Mesenchymal stem cell (in vitro differentiated cells and primary cell): ENCODE data around the gene CDC7.
A peak's percentile ranks its signal among the peaks of the same experiment; 100 is the strongest.

ENCODE experiments used
- DNase-seq: peaks from one replicate; pipeline ENCODE4 v3.0.0-alpha.2; 2013
- H2AFZ ChIP-seq: one replicate; pipeline ENCODE4 v1.6.1; 2013; ENCODE audit warnings: low read depth, mild to moderate bottlenecking, control low read depth, inconsistent platforms, low read length, moderate library complexity
- H2AK5ac ChIP-seq: 2 replicates; pipeline ENCODE4 v1.6.1; 2013; ENCODE audit warnings: low read length, moderate library complexity, mild to moderate bottlenecking, inconsistent platforms; ENCODE audit not compliant: severe bottlenecking
- H2BK120ac ChIP-seq: one replicate; pipeline ENCODE4 v1.6.1; 2013; ENCODE audit warnings: low read depth, mild to moderate bottlenecking, inconsistent platforms, low read length, moderate library complexity
- H2BK12ac ChIP-seq, 2 experiments: one replicate each; pipeline ENCODE4 v1.6.1; 2013; ENCODE audit warnings: inconsistent platforms in 2 of 2, low read length in 2 of 2, mild to moderate bottlenecking in 2 of 2, moderate library complexity in 2 of 2, control low read depth in 1 of 2
- H2BK15ac ChIP-seq: one replicate; pipeline ENCODE4 v1.6.1; 2013; ENCODE audit warnings: mild to moderate bottlenecking, low read depth, inconsistent platforms; ENCODE audit not compliant: poor library complexity, severe bottlenecking
- H2BK5ac ChIP-seq: 2 replicates; pipeline ENCODE4 v1.6.1; 2013; ENCODE audit warnings: low read depth, mild to moderate bottlenecking, low read length, control low read depth, inconsistent platforms; ENCODE audit not compliant: poor library complexity, severe bottlenecking
- H3K14ac ChIP-seq, 2 experiments: one replicate each; pipeline ENCODE4 v1.6.1; 2013; ENCODE audit warnings: inconsistent platforms in 2 of 2, low read length in 2 of 2, control low read depth in 1 of 2, mild to moderate bottlenecking in 1 of 2, moderate library complexity in 1 of 2
- H3K18ac ChIP-seq, 2 experiments: one replicate each; pipeline ENCODE4 v1.6.1; 2013; ENCODE audit warnings: inconsistent platforms in 2 of 2, low read length in 2 of 2, control low read depth in 1 of 2, low read depth in 1 of 2, mild to moderate bottlenecking in 1 of 2
- H3K23ac ChIP-seq, 2 experiments: one replicate each; pipeline ENCODE4 v1.6.1; 2013; ENCODE audit warnings: inconsistent platforms in 2 of 2, low read length in 2 of 2, mild to moderate bottlenecking in 2 of 2, moderate library complexity in 2 of 2, control low read depth in 1 of 2
- H3K27ac ChIP-seq: 2 replicates; pipeline ENCODE4 v1.5.1; 2013; ENCODE audit warnings: mild to moderate bottlenecking, moderate library complexity, low read length, control low read depth, inconsistent platforms; ENCODE audit not compliant: poor library complexity, severe bottlenecking
- H3K27me3 ChIP-seq, 2 experiments: 2 replicates each; pipeline versions ENCODE4 v1.6.1 to v1.7.0; 2013; ENCODE audit warnings: low read length in 2 of 2, mild to moderate bottlenecking in 2 of 2, moderate library complexity in 2 of 2, control low read depth in 1 of 2, inconsistent platforms in 1 of 2; ENCODE audit not compliant: control insufficient read depth in 1 of 2, insufficient read depth in 1 of 2
- H3K36me3 ChIP-seq, 2 experiments: 2 replicates each; pipeline versions ENCODE4 v1.6.1 to v1.7.0; 2013; ENCODE audit warnings: low read length in 2 of 2, control low read depth in 1 of 2, inconsistent platforms in 1 of 2, low read depth in 1 of 2, mild to moderate bottlenecking in 1 of 2; ENCODE audit not compliant: insufficient read depth in 2 of 2, control insufficient read depth in 1 of 2
- H3K4ac ChIP-seq, 2 experiments: one replicate each; pipeline ENCODE4 v1.6.1; 2013; ENCODE audit warnings: inconsistent platforms in 2 of 2, low read length in 2 of 2, mild to moderate bottlenecking in 2 of 2, moderate library complexity in 2 of 2, control low read depth in 1 of 2, low read depth in 1 of 2
- H3K4me1 ChIP-seq: 2 replicates; pipeline ENCODE4 v1.6.1; 2013; ENCODE audit warnings: low read depth, low read length, control low read depth; ENCODE audit not compliant: control insufficient read depth, insufficient read depth
- H3K4me2 ChIP-seq: 2 replicates; pipeline ENCODE4 v1.6.1; 2013; ENCODE audit warnings: low read length, mild to moderate bottlenecking, inconsistent platforms; ENCODE audit not compliant: poor library complexity, severe bottlenecking
- H3K4me3 ChIP-seq, 2 experiments: 2 replicates each; pipeline versions ENCODE4 v1.5.1 to v1.7.0; 2013; ENCODE audit warnings: low read length in 2 of 2, mild to moderate bottlenecking in 2 of 2, control low read depth in 1 of 2, low read depth in 1 of 2; ENCODE audit not compliant: insufficient read depth in 1 of 2
- H3K79me1 ChIP-seq: replicated peaks from 2 replicates; pipeline ENCODE4 v1.6.1; 2013; ENCODE audit warnings: mild to moderate bottlenecking, control low read depth, low read length, inconsistent platforms; ENCODE audit not compliant: poor library complexity, severe bottlenecking
- H3K9ac ChIP-seq: 2 replicates; pipeline ENCODE4 v1.7.0; 2013; ENCODE audit warnings: mild to moderate bottlenecking, low read length, moderate library complexity
- H3K9me3 ChIP-seq: 2 replicates; pipeline ENCODE4 v1.7.0; 2013; ENCODE audit warnings: mild to moderate bottlenecking, low read length; ENCODE audit not compliant: control insufficient read depth
- H4K8ac ChIP-seq: one replicate; pipeline ENCODE4 v1.6.1; 2013; ENCODE audit warnings: inconsistent platforms, mild to moderate bottlenecking, low read length, moderate library complexity
- H4K91ac ChIP-seq: one replicate; pipeline ENCODE4 v1.6.1; 2013; ENCODE audit warnings: mild to moderate bottlenecking, low read length, inconsistent platforms
- WGBS: methylation state at CpG from one replicate; pipeline ENCODE4 v1.1.7; 2013; ENCODE audit warnings: mixed read lengths; 5-methylcytosine and 5-hydroxymethylcytosine counted together

The CDC7 gene

DNA sequence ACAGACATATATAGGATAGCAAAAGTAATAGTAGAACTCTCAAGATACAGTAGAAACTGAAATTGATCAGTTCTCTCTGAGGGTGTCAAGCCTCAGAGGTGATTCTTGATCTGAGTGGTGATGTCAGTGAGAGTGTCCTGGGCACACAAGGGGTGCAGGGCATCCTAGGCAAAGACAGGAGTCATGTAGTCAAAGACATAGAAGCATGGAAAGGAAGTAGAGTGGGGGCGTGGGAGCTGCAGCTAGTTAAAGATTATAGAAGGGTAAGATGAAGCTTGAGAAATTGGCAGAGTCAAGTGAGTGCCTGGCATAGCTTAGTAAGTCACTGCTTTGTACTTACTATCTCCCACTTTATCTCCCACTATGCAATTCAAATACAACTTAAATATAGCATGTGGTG lies 22.8 kb downstream of the CDC7 start:
- no peak overlapping the region for H2BK120ac ChIP-seq
- no peak for DNase-seq
- H2BK5ac ChIP-seq, result no peak overlapping the region
- no peaks in the 10 kb centered on the region for H3K9me3 ChIP-seq
- no peak overlapping the region for H4K8ac ChIP-seq
- no peak overlapping the region for H3K23ac ChIP-seq
- no peak overlapping the region for H3K9ac ChIP-seq
- H2BK12ac ChIP-seq, result peak overlapping the region in 1 of 2 experiments; percentile 63
- no peak overlapping the region for H2AFZ ChIP-seq
- H3K79me1 ChIP-seq, result no peaks in the 10 kb centered on the region
- WGBS, result 100% methylated on average over 1 of the region's 1 CpG
- no peak overlapping the region for H3K18ac ChIP-seq
- no peaks in the 10 kb centered on the region for H3K27me3 ChIP-seq
- H3K4me1 ChIP-seq, result peaks cover 2% of the 10 kb centered on the region
- H3K4ac ChIP-seq, result no peak overlapping the region
- no peak overlapping the region for H3K4me3 ChIP-seq
- H3K14ac ChIP-seq, result no peak overlapping the region
- no peak overlapping the region for H3K4me2 ChIP-seq
- H3K27ac ChIP-seq, result no peak overlapping the region
- H4K91ac ChIP-seq, result no peak overlapping the region
- no peak overlapping the region for H2AK5ac ChIP-seq
- no peak overlapping the region for H2BK15ac ChIP-seq
- peaks cover 0 to 6% of the 10 kb centered on the region in 2 experiments for H3K36me3 ChIP-seq

DNA sequence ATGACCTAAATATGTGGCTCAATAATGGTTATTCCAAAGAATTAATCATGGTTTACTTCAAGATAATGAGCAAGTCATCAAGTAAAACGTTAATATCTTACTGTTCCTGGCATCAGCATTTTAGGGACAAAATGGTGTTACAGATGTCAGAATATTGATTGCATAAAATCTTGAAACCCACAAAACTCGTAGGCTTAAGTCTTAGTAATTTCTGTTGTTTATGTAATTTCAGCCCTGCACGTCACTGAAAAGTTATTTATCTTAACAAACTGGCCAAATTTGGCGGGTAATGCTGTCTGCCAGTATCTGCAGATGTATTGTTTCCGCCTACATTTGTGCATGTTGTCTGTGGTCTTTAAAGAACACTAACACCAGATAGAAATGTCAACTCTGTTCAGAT lies 25.8 kb downstream of the CDC7 start:
- Histone ChIP-seq H2AK5ac (no peak overlapping the region), H3K23ac (no peak overlapping the region), H3K9me3 (no peaks in the 10 kb centered on the region), H3K4me2 (no peak overlapping the region), H3K4me3 (no peak overlapping the region), H2AFZ (no peak overlapping the region), H4K8ac (no peak overlapping the region), H3K9ac (peak overlapping the region; percentile 67), H2BK12ac (no peak overlapping the region), H2BK5ac (no peak overlapping the region), H3K27me3 (no peaks in the 10 kb centered on the region), H3K18ac (no peak overlapping the region), H3K27ac (no peak overlapping the region), H3K4me1 (peaks cover 2% of the 10 kb centered on the region), H4K91ac (no peak overlapping the region), H2BK15ac (no peak overlapping the region), H3K36me3 (peaks cover 0 to 9% of the 10 kb centered on the region in 2 experiments), H3K4ac (no peak overlapping the region), H2BK120ac (no peak overlapping the region), H3K14ac (no peak overlapping the region), H3K79me1 (no peaks in the 10 kb centered on the region)
- peak; percentile 77 for DNase-seq
- WGBS, result 33% methylated on average over 4 of the region's 5 CpGs

DNA sequence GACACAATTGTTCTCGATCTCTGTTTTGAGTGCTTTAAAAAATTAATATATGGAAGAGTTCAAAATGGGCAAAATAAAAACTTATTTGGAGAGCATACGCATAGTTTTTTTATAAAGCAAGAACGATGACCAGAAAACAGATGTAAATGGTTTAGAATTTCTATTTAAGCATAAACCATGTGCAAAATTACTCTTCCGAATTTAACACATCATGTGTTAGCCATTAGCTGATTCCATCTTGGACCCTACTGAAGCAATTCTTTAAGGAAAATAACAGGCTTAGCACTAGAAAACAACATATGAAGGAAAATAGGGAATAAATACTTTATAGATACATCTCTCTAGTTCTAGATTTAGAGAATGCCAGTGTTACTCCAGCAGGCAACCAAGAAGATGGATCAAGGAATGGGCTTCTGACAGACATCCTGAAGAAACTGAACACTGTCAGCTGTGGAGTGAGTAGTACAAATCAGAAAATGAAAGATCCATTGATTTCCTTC lies 26.7 kb downstream of the CDC7 start:
- H2AFZ ChIP-seq, result no peak overlapping the region
- no peaks in the 10 kb centered on the region for H3K9me3 ChIP-seq
- H3K79me1 ChIP-seq, result no peaks in the 10 kb centered on the region
- H3K14ac ChIP-seq, result no peak overlapping the region
- peaks cover 2% of the 10 kb centered on the region for H3K4me1 ChIP-seq
- H2BK120ac ChIP-seq, result no peak overlapping the region
- no peak overlapping the region for H4K8ac ChIP-seq
- no peaks in the 10 kb centered on the region for H3K27me3 ChIP-seq
- no peak overlapping the region for H3K4me3 ChIP-seq
- H3K4ac ChIP-seq, result no peak overlapping the region
- no peak overlapping the region for H3K4me2 ChIP-seq
- no peak overlapping the region for H2BK15ac ChIP-seq
- H3K18ac ChIP-seq, result no peak overlapping the region
- DNase-seq, result no peak
- H3K9ac ChIP-seq, result peak overlapping the region; percentile 67
- WGBS, result 100% methylated on average over 1 of the region's 4 CpGs
- no peak overlapping the region for H2BK5ac ChIP-seq
- no peak overlapping the region for H3K23ac ChIP-seq
- no peak overlapping the region for H2AK5ac ChIP-seq
- no peak overlapping the region for H4K91ac ChIP-seq
- H3K36me3 ChIP-seq, result peaks cover 0 to 14% of the 10 kb centered on the region in 2 experiments
- H2BK12ac ChIP-seq, result no peak overlapping the region
- H3K27ac ChIP-seq, result no peak overlapping the region

DNA sequence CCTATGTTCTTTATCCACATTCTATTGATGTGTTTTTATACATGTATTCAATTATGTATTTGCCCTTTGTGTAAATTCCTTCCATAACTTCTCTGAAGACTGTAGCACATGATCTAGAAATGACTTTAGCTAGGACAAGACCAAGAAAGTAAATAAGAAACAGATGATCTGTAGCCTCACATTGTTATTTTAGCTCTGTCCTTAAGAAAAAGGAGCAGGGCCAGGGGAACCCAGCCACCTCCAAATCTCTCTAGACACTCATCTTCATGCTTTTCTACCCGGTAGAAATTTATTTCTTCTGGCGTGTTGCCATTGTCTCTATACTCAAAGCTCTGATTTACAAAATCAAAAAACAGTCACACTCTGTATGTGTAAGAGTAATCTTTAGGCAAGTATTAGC lies 27.1 kb downstream of the CDC7 start:
- no peaks in the 10 kb centered on the region for H3K79me1 ChIP-seq
- no peak overlapping the region for H3K4me2 ChIP-seq
- H3K36me3 ChIP-seq, result peaks cover 0 to 14% of the 10 kb centered on the region in 2 experiments
- no peak overlapping the region for H4K91ac ChIP-seq
- H3K4me3 ChIP-seq, result no peak overlapping the region
- no peak overlapping the region for H3K4ac ChIP-seq
- H3K4me1 ChIP-seq, result peaks cover 2% of the 10 kb centered on the region
- no peak overlapping the region for H2AFZ ChIP-seq
- no peaks in the 10 kb centered on the region for H3K9me3 ChIP-seq
- no peaks in the 10 kb centered on the region for H3K27me3 ChIP-seq
- H3K14ac ChIP-seq, result no peak overlapping the region
- H2AK5ac ChIP-seq, result no peak overlapping the region
- DNase-seq, result no peak
- H3K9ac ChIP-seq, result peak overlapping the region; percentile 67
- no peak overlapping the region for H2BK12ac ChIP-seq
- WGBS, result no CpG with 5 or more reads among the region's 2 CpGs
- H2BK15ac ChIP-seq, result no peak overlapping the region
- no peak overlapping the region for H2BK120ac ChIP-seq
- H3K23ac ChIP-seq, result no peak overlapping the region
- H2BK5ac ChIP-seq, result no peak overlapping the region
- no peak overlapping the region for H3K27ac ChIP-seq
- no peak overlapping the region for H3K18ac ChIP-seq
- H4K8ac ChIP-seq, result no peak overlapping the region
